KOPT-K1 (cell line): ENCODE results near the gene C19orf47.

Experiments used
- H3K27ac ChIP-seq: fragments of 200-600 bp; sonication (generic); 2 replicates; pipeline ENCODE4 v1.5.1; 2016; ENCODE audit warnings: antibody characterized with exemption, mild to moderate bottlenecking, low read depth, low read length; ENCODE audit not compliant: poor library complexity, severe bottlenecking
- H3K36me3 ChIP-seq: fragments of 200-600 bp; sonication (generic); 2 replicates; pipeline ENCODE4 v1.5.1; 2017; ENCODE audit warnings: antibody characterized with exemption, mild to moderate bottlenecking, low read length, moderate library complexity; ENCODE audit not compliant: insufficient read depth
- H3K9me3 ChIP-seq: fragments of 200-600 bp; sonication (generic); 2 replicates; pipeline ENCODE4 v1.5.1; 2017; ENCODE audit warnings: antibody characterized with exemption, low read length, mild to moderate bottlenecking; ENCODE audit not compliant: insufficient read depth, poor library complexity, severe bottlenecking

Gene C19orf47

GRCh38 chr19:40279761-40280607 is 68.2 kb downstream of the C19orf47 start:
- Histone ChIP-seq H3K27ac (peak overlapping the region; percentile 33), H3K36me3 (peaks cover 30% of the 10 kb centered on the region)

GRCh38 chr19:40279120-40279551 is 69.1 kb downstream of the C19orf47 start:
- peak overlapping the region; percentile 33 for H3K27ac ChIP-seq
- H3K36me3 ChIP-seq, result peaks cover 30% of the 10 kb centered on the region
- no peaks in the 10 kb centered on the region for H3K9me3 ChIP-seq

More at GRCh38 chr19:40279761-40280607, 68.2 kb downstream of the C19orf47 start:
- H3K9me3 ChIP-seq, result no peaks in the 10 kb centered on the region

GRCh38 chr19:40278361-40279035 is 69.7 kb downstream of the C19orf47 start:
- H3K27ac ChIP-seq, result no peak overlapping the region
- H3K36me3 ChIP-seq, result peaks cover 30% of the 10 kb centered on the region
- no peaks in the 10 kb centered on the region for H3K9me3 ChIP-seq

- Histone ChIP-seq H3K27ac (no peak overlapping the region), H3K36me3 (peaks cover 29% of the 10 kb centered on the region), H3K9me3 (no peaks in the 10 kb centered on the region)
Observed at GRCh38 chr19:40277356-40278059, 70.7 kb downstream of the C19orf47 start.

- peaks cover 16% of the 10 kb centered on the region; the same call in 1 of the 2 replicates for H3K36me3 ChIP-seq
- peak overlapping the region; percentile 54 for H3K27ac ChIP-seq
- H3K9me3 ChIP-seq, result no peaks in the 10 kb centered on the region
Observed at GRCh38 chr19:40274585-40275544, 73.3 kb downstream of the C19orf47 start.

GRCh38 chr19:40273469-40274360 is 74.5 kb downstream of the C19orf47 start:
- H3K9me3 ChIP-seq, result no peaks in the 10 kb centered on the region
- H3K27ac ChIP-seq, result peak overlapping the region; percentile 44
- peaks cover 22% of the 10 kb centered on the region; the same call in 1 of the 2 replicates for H3K36me3 ChIP-seq

GRCh38 chr19:40272261-40272660 is 75.9 kb downstream of the C19orf47 start:
- Histone ChIP-seq H3K36me3 (peaks cover 21% of the 10 kb centered on the region; the same call in 1 of the 2 replicates), H3K9me3 (no peaks in the 10 kb centered on the region), H3K27ac (no peak overlapping the region)

GRCh38 chr19:40271706-40272105 is 76.5 kb downstream of the C19orf47 start:
- peaks cover 21% of the 10 kb centered on the region; the same call in 1 of the 2 replicates for H3K36me3 ChIP-seq
- H3K9me3 ChIP-seq, result no peaks in the 10 kb centered on the region
- peak overlapping the region; percentile 23 for H3K27ac ChIP-seq

- Histone ChIP-seq H3K9me3 (no peaks in the 10 kb centered on the region), H3K27ac (peak overlapping the region; percentile 10), H3K36me3 (peaks cover 28% of the 10 kb centered on the region; the same call in 1 of the 2 replicates)
Observed at GRCh38 chr19:40270362-40271089, 77.7 kb downstream of the C19orf47 start.
